ENCODE results near the gene VWA8. TPM values are rescaled to one million over a fixed set of nuclear protein-coding genes. Genes with fewer than 3 reads are reported as not detected.
"Not testable (repeated sequence)": the region's sequence is repeated elsewhere in the genome, so short reads cannot be mapped to it uniquely, and the experiment has no call there.

The VWA8 gene
- total and polyA plus RNA-seq, 2 donors, result 8.1 to 20.9 TPM

- H3K9me3 ChIP-seq (ENCODE audit: control insufficient read depth in 2 of 2, insufficient read depth in 1 of 2, low read length in 1 of 2); DNase-seq (ENCODE audit: low read depth in 6 of 9, low spot score in 9 of 9); H3K4me1 ChIP-seq (ENCODE audit: control insufficient read depth in 2 of 2, insufficient read depth in 2 of 2, low read length in 2 of 2); H3K27me3 ChIP-seq (ENCODE audit: control insufficient read depth in 2 of 2, insufficient read depth in 1 of 2, low read length in 1 of 2); H3K36me3 ChIP-seq (ENCODE audit: control insufficient read depth in 2 of 2, insufficient read depth in 2 of 2, low read length in 1 of 2); H3K4me3 ChIP-seq (ENCODE audit: low read length in 2 of 2): not testable (repeated sequence)
- 51% methylated on average over 3 of the region's 3 CpGs for WGBS
- H3K27ac ChIP-seq (ENCODE audit: low read depth in 1 of 2, low read length in 1 of 2), result peak overlapping the region in 1 of 2 donors; percentile 64
Observed at GRCh38 chr13:41745496-41745895, 215.4 kb downstream of the VWA8 start.

GRCh38 chr13:41742917-41743552 lies 217.9 kb downstream of the VWA8 start:
- Histone ChIP-seq H3K4me1 (ENCODE audit: control insufficient read depth in 2 of 2, insufficient read depth in 2 of 2, low read length in 2 of 2) (peaks cover 0 to 3% of the 10 kb centered on the region in 2 donors), H3K27ac (ENCODE audit: low read depth in 1 of 2, low read length in 1 of 2) (no peak overlapping the region), H3K4me3 (ENCODE audit: low read length in 2 of 2) (no peak overlapping the region), H3K36me3 (ENCODE audit: control insufficient read depth in 2 of 2, insufficient read depth in 2 of 2, low read length in 1 of 2) (peaks cover 0 to 3% of the 10 kb centered on the region in 2 donors), H3K9me3 (ENCODE audit: control insufficient read depth in 2 of 2, insufficient read depth in 1 of 2, low read length in 1 of 2) (no peaks in the 10 kb centered on the region), H3K27me3 (ENCODE audit: control insufficient read depth in 2 of 2, insufficient read depth in 1 of 2, low read length in 1 of 2) (no peaks in the 10 kb centered on the region)
- WGBS, result 96% methylated on average over 4 of the region's 4 CpGs
- no peak for DNase-seq (ENCODE audit: low read depth in 6 of 9, low spot score in 9 of 9)

- Histone ChIP-seq H3K4me1 (ENCODE audit: control insufficient read depth in 2 of 2, insufficient read depth in 2 of 2, low read length in 2 of 2) (peaks cover 0 to 3% of the 10 kb centered on the region in 2 donors), H3K36me3 (ENCODE audit: control insufficient read depth in 2 of 2, insufficient read depth in 2 of 2, low read length in 1 of 2) (no peaks in the 10 kb centered on the region), H3K9me3 (ENCODE audit: control insufficient read depth in 2 of 2, insufficient read depth in 1 of 2, low read length in 1 of 2) (no peaks in the 10 kb centered on the region), H3K4me3 (ENCODE audit: low read length in 2 of 2) (no peak overlapping the region), H3K27me3 (ENCODE audit: control insufficient read depth in 2 of 2, insufficient read depth in 1 of 2, low read length in 1 of 2) (no peaks in the 10 kb centered on the region), H3K27ac (ENCODE audit: low read depth in 1 of 2, low read length in 1 of 2) (no peak overlapping the region)
- no peak for DNase-seq (ENCODE audit: low read depth in 6 of 9, low spot score in 9 of 9)
- 99% methylated on average over 4 of the region's 4 CpGs for WGBS
Observed at GRCh38 chr13:41740479-41740878, 220.4 kb downstream of the VWA8 start.

- Histone ChIP-seq H3K4me3 (ENCODE audit: low read length in 2 of 2) (no peak overlapping the region), H3K9me3 (ENCODE audit: control insufficient read depth in 2 of 2, insufficient read depth in 1 of 2, low read length in 1 of 2) (no peaks in the 10 kb centered on the region), H3K27me3 (ENCODE audit: control insufficient read depth in 2 of 2, insufficient read depth in 1 of 2, low read length in 1 of 2) (no peaks in the 10 kb centered on the region), H3K27ac (ENCODE audit: low read depth in 1 of 2, low read length in 1 of 2) (no peak overlapping the region), H3K36me3 (ENCODE audit: control insufficient read depth in 2 of 2, insufficient read depth in 2 of 2, low read length in 1 of 2) (peaks cover 0 to 15% of the 10 kb centered on the region in 2 donors), H3K4me1 (ENCODE audit: control insufficient read depth in 2 of 2, insufficient read depth in 2 of 2, low read length in 2 of 2) (no peaks in the 10 kb centered on the region)
- DNase-seq (ENCODE audit: low read depth in 6 of 9, low spot score in 9 of 9), result no peak
- WGBS, result 96% methylated on average over 4 of the region's 4 CpGs
Observed at GRCh38 chr13:41722684-41723535, 238.0 kb downstream of the VWA8 start.

- H3K4me3 ChIP-seq (ENCODE audit: low read length in 2 of 2), result no peak overlapping the region
- peaks cover 0 to 15% of the 10 kb centered on the region in 2 donors for H3K36me3 ChIP-seq (ENCODE audit: control insufficient read depth in 2 of 2, insufficient read depth in 2 of 2, low read length in 1 of 2)
- WGBS, result 98% methylated on average over 5 of the region's 5 CpGs
- H3K9me3 ChIP-seq (ENCODE audit: control insufficient read depth in 2 of 2, insufficient read depth in 1 of 2, low read length in 1 of 2), result no peaks in the 10 kb centered on the region
- no peak for DNase-seq (ENCODE audit: low read depth in 6 of 9, low spot score in 9 of 9)
- no peaks in the 10 kb centered on the region for H3K4me1 ChIP-seq (ENCODE audit: control insufficient read depth in 2 of 2, insufficient read depth in 2 of 2, low read length in 2 of 2)
- H3K27me3 ChIP-seq (ENCODE audit: control insufficient read depth in 2 of 2, insufficient read depth in 1 of 2, low read length in 1 of 2), result no peaks in the 10 kb centered on the region
- H3K27ac ChIP-seq (ENCODE audit: low read depth in 1 of 2, low read length in 1 of 2), result no peak overlapping the region
Observed at GRCh38 chr13:41720839-41721561, 239.9 kb downstream of the VWA8 start.

- no peak for DNase-seq (ENCODE audit: low read depth in 6 of 9, low spot score in 9 of 9)
- Histone ChIP-seq H3K27me3 (ENCODE audit: control insufficient read depth in 2 of 2, insufficient read depth in 1 of 2, low read length in 1 of 2) (no peaks in the 10 kb centered on the region), H3K4me1 (ENCODE audit: control insufficient read depth in 2 of 2, insufficient read depth in 2 of 2, low read length in 2 of 2) (no peaks in the 10 kb centered on the region), H3K4me3 (ENCODE audit: low read length in 2 of 2) (no peak overlapping the region), H3K36me3 (ENCODE audit: control insufficient read depth in 2 of 2, insufficient read depth in 2 of 2, low read length in 1 of 2) (peaks cover 0 to 11% of the 10 kb centered on the region in 2 donors), H3K27ac (ENCODE audit: low read depth in 1 of 2, low read length in 1 of 2) (no peak overlapping the region), H3K9me3 (ENCODE audit: control insufficient read depth in 2 of 2, insufficient read depth in 1 of 2, low read length in 1 of 2) (no peaks in the 10 kb centered on the region)
- WGBS, result 94% methylated on average over 1 of the region's 1 CpG
Observed at GRCh38 chr13:41716236-41716635, 244.7 kb downstream of the VWA8 start.

GRCh38 chr13:41713405-41713804 lies 247.5 kb downstream of the VWA8 start:
- Histone ChIP-seq H3K27me3 (ENCODE audit: control insufficient read depth in 2 of 2, insufficient read depth in 1 of 2, low read length in 1 of 2) (no peaks in the 10 kb centered on the region), H3K27ac (ENCODE audit: low read depth in 1 of 2, low read length in 1 of 2) (no peak overlapping the region), H3K4me1 (ENCODE audit: control insufficient read depth in 2 of 2, insufficient read depth in 2 of 2, low read length in 2 of 2) (peaks cover 0 to 3% of the 10 kb centered on the region in 2 donors), H3K36me3 (ENCODE audit: control insufficient read depth in 2 of 2, insufficient read depth in 2 of 2, low read length in 1 of 2) (no peaks in the 10 kb centered on the region), H3K9me3 (ENCODE audit: control insufficient read depth in 2 of 2, insufficient read depth in 1 of 2, low read length in 1 of 2) (no peaks in the 10 kb centered on the region), H3K4me3 (ENCODE audit: low read length in 2 of 2) (no peak overlapping the region)
- DNase-seq (ENCODE audit: low read depth in 6 of 9, low spot score in 9 of 9), result no peak
- 98% methylated on average over 1 of the region's 1 CpG for WGBS

- no peak overlapping the region for H3K4me3 ChIP-seq (ENCODE audit: low read length in 2 of 2)
- H3K36me3 ChIP-seq (ENCODE audit: control insufficient read depth in 2 of 2, insufficient read depth in 2 of 2, low read length in 1 of 2), result no peaks in the 10 kb centered on the region
- H3K27me3 ChIP-seq (ENCODE audit: control insufficient read depth in 2 of 2, insufficient read depth in 1 of 2, low read length in 1 of 2), result no peaks in the 10 kb centered on the region
- peak in 1 of 9 donors; percentile 4 for DNase-seq (ENCODE audit: low read depth in 6 of 9, low spot score in 9 of 9)
- no peak overlapping the region for H3K27ac ChIP-seq (ENCODE audit: low read depth in 1 of 2, low read length in 1 of 2)
- WGBS, result 81% methylated on average over 2 of the region's 2 CpGs
- H3K9me3 ChIP-seq (ENCODE audit: control insufficient read depth in 2 of 2, insufficient read depth in 1 of 2, low read length in 1 of 2), result no peaks in the 10 kb centered on the region
- H3K4me1 ChIP-seq (ENCODE audit: control insufficient read depth in 2 of 2, insufficient read depth in 2 of 2, low read length in 2 of 2), result peaks cover 0 to 3% of the 10 kb centered on the region in 2 donors
Observed at GRCh38 chr13:41710771-41711170, 250.1 kb downstream of the VWA8 start.

GRCh38 chr13:41709511-41709910 lies 251.4 kb downstream of the VWA8 start:
- no peak for DNase-seq (ENCODE audit: low read depth in 6 of 9, low spot score in 9 of 9)
- H3K4me3 ChIP-seq (ENCODE audit: low read length in 2 of 2), result no peak overlapping the region

More at GRCh38 chr13:41709511-41709910, 251.4 kb downstream of the VWA8 start:
- Histone ChIP-seq H3K27ac (ENCODE audit: low read depth in 1 of 2, low read length in 1 of 2) (no peak overlapping the region), H3K9me3 (ENCODE audit: control insufficient read depth in 2 of 2, insufficient read depth in 1 of 2, low read length in 1 of 2) (no peaks in the 10 kb centered on the region), H3K27me3 (ENCODE audit: control insufficient read depth in 2 of 2, insufficient read depth in 1 of 2, low read length in 1 of 2) (no peaks in the 10 kb centered on the region), H3K4me1 (ENCODE audit: control insufficient read depth in 2 of 2, insufficient read depth in 2 of 2, low read length in 2 of 2) (peaks cover 0 to 3% of the 10 kb centered on the region in 2 donors), H3K36me3 (ENCODE audit: control insufficient read depth in 2 of 2, insufficient read depth in 2 of 2, low read length in 1 of 2) (no peaks in the 10 kb centered on the region)

All from thymus (tissue), 11 donors.